Mammary epithelial cell (primary cell): Measurements from ENCODE around the gene ESRRG.

Experiments used
- CTCF ChIP-seq, 2 donors: IDR thresholded peaks in 1 of 2; conservative IDR thresholded peaks in 1 of 2; 2 replicates each; pipeline ENCODE4 v1.5.1; 2011 to 2012; ENCODE audit warnings: inconsistent platforms in 2 of 2, low read length in 2 of 2, mild to moderate bottlenecking in 2 of 2, control low read depth in 1 of 2, low read depth in 1 of 2; ENCODE audit not compliant: insufficient read depth in 1 of 2; ENCODE audit errors: extremely low read depth in 1 of 2
- EZH2 ChIP-seq: IDR thresholded peaks from 2 replicates; pipeline ENCODE4 v1.6.1; 2012; ENCODE audit warnings: low read length, inconsistent platforms, borderline replicate concordance

DNA sequence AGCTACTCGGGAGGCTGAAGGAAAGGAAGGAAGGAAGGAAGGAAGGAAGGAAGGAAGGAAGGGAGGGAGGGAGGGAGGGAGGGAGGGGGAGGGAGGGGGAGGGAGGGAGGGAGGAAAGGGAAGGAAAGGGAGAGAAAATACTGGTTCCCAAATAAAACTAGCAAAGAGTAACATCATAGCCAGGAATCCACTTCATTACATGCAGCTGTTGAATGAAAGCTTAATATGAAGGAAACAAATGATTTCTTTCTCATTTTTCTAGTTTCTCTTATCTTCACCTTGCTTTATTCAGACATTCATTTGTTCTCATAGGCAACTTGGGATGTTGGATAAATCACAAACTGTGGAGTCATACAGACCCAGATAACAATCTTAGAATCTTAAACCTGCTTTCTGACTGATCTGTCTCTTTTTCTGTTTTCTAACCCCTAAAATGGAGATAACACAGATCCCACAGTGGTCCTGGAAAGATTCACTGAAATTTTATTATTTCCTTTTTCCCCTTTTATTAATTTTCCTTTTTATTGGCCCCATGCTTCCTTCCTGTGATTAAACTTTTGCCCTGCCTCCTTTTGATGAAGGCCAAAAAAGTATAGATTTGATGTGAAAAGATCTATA lies 247.5 kb downstream of the ESRRG start:
- TF ChIP-seq CTCF (conservative IDR thresholded peaks at IDR 0.05 in 1 of 2, IDR thresholded peaks at IDR 0.05 in 1 of 2; ENCODE audit: extremely low read depth in 1 of 2, insufficient read depth in 1 of 2, low read depth in 1 of 2, low read length in 2 of 2), result no peak
- TF ChIP-seq EZH2, result no peak
